H7 (cell line): Measurements from ENCODE around the gene ZNF346. TPM values are rescaled to one million over a fixed set of nuclear protein-coding genes. Genes with fewer than 3 reads are reported as not detected.

Experiments used
- DNase-seq: peaks from one replicate; pipeline ENCODE4 v3.0.0; 2012
- H3K27me3 ChIP-seq: 2 replicates; pipeline ENCODE4 v1.6.0; 2011; ENCODE audit warnings: mild to moderate bottlenecking, low read length; ENCODE audit not compliant: control insufficient read depth, insufficient read depth
- H3K36me3 ChIP-seq: replicated peaks from 2 replicates; pipeline ENCODE4 v1.5.1; 2011; ENCODE audit warnings: low read length; ENCODE audit not compliant: control insufficient read depth, insufficient read depth
- H3K4me3 ChIP-seq: 2 replicates; pipeline ENCODE4 v1.5.1; 2011; ENCODE audit warnings: low read depth, mild to moderate bottlenecking, control low read depth, low read length, moderate library complexity; ENCODE audit not compliant: insufficient read depth
- total RNA-seq: library from RNA; depleted of rRNA; stranded (reverse); fragments of >200 nt; shearing (Covaris generic); gene quantifications from 2 replicates; pipeline ENCODE4 v1.2.3, GENCODE V29; 2014

The ZNF346 gene
- total RNA-seq, 1 experiment from 2014 or later, result 25.0 TPM

DNA sequence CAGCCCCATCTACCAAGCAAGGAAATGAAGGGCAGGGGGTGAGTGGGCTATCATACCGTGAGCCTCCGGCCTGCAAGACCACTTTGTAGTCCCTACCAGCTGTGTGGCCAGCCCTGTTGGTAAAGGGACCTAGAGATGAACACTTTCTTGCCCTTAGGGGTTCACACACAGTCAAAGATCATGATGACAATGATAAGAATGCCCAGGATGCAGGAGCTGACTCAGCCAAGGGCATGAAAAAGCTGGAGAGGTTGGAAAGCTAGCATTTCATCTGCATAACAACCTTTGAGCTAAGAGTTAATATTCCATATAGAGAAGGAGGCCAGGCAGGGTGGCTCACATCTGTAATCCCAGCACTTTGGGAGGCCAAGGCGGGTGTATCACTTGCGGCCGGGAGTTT is 45.0 kb downstream of the ZNF346 start:
- H3K27me3 ChIP-seq, result no peaks in the 10 kb centered on the region
- DNase-seq, result no peak
- H3K4me3 ChIP-seq, result no peak overlapping the region
- peaks cover 3% of the 10 kb centered on the region for H3K36me3 ChIP-seq

DNA sequence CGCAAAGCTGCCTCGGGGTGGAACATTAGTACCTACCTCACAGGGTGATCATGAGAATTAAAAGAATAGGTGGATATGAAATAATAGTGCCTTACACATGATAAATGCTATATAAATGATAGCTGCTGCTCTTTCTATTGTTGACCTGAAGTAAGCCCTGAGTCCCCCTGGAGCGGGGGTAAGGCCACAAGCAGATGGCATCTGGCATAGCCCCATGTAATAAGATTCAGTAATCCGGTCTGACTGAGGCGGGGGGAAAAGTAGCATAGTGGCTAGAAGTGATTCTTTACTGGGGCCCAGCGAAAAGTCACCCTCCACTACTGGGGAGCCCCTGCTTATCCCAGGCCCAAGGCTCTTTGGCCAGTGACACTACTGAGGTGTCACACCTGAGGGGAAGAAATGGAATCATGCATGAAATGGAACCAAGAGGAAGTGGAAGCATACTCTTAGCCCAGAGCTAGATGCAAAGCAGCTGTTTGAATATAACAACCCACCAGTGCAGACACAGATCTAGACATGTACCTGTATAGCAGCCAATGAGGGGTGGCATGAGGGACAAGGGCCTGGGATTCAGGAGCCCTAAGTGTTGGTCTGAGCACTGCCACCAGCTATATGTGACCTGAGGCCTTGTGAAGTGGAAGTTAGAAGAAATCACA is 48.2 kb downstream of the ZNF346 start:
- H3K27me3 ChIP-seq, result no peaks in the 10 kb centered on the region
- H3K4me3 ChIP-seq, result no peak overlapping the region
- H3K36me3 ChIP-seq, result no peaks in the 10 kb centered on the region
- no peak for DNase-seq

DNA sequence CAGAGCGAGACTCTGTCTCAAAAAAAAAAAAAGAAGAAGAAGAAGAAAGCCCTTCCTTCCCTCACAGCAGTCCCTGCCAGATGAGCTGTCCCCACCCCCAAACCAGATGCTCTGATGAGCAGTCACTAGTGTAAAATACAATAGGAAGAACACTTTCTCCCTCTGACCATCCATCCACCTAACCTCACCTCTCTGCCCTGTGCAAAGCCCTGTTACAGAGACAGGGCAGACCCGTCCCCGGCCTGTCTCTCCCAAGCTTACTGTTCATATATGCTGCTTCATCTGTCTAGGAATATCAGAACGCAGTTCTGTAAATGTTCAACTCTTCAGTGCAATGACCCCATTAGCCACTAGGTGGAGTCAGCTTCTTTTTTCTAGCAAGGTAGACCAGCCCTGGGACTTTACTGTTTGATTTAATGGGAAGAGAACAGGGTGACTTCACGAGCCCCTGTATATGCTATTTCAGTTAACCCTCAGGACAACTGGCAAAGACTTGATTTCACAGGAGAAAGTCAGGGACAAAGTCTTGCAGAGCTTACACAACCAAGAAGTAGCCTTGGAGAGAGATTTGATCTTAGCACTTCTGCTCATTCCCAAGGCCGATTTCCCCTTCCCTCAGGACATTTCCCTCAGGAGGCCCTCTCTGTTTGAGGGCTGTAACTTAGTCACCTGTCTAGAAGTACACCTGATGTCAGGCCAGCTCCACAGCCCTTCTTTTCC is 49.3 kb downstream of the ZNF346 start:
- H3K4me3 ChIP-seq, result no peak overlapping the region
- peak; percentile 78 for DNase-seq
- no peaks in the 10 kb centered on the region for H3K27me3 ChIP-seq
- H3K36me3 ChIP-seq, result no peaks in the 10 kb centered on the region

DNA sequence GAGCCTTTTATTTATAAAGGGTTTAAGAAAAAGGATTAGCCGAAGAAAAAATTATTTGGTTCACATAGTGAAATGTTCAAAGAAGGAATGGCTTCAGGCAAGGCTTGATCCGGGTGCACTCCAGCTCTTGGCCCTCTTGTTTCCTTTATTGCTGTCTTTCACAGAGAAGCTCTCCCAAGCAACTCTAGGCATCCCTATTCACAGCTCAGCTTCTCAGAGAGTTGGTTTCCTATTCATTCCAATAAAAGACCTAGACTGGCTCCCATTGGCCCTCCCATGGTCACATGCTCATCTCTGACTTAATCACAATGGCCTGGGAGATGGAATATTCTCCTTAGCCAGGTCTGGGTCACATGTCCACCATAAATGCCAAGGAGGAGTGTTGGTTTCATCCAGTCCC is 54.8 kb downstream of the ZNF346 start:
- H3K27me3 ChIP-seq, result no peaks in the 10 kb centered on the region
- peak; percentile 42 for DNase-seq
- H3K4me3 ChIP-seq, result no peak overlapping the region
- H3K36me3 ChIP-seq, result no peaks in the 10 kb centered on the region

DNA sequence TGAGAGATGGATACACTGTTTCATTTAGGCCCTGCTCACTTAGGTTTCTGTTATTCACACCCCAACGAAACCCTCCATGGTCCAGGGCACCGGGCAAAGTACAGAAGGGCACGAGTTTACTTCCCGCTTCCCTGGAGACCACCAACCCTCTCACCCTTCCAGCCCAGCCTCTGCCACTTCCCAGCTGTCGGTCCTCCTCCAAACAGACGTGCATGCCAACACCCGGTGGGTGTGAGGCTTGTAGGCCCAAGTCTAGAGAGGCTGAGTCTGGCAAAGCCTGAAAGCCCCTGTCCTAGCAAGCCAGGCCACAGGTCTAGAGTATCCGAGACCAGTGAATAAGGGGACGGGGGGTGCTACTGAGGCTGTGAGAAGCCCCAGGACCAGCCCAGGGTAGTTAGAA is 57.1 kb downstream of the ZNF346 start:
- no peaks in the 10 kb centered on the region for H3K36me3 ChIP-seq
- H3K27me3 ChIP-seq, result no peaks in the 10 kb centered on the region
- no peak for DNase-seq
- no peak overlapping the region for H3K4me3 ChIP-seq

DNA sequence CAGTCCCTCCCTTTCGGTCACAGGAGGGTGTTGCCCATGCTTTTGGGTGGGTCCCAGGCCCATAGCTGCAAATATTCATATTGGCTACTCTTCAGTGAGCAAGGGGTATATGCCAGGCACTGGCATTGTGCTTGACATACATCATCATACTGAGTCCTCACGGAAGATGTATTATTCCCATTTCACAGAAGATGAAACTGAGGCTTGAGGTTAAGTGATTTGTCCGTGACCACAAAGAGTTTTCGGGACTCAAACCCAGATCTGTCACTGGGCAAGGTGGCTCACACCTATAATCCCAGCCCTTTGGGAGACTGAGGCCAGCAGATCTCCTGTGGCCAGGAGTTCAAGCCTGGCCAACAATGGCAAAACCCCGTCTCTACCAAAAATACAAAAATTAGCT is 57.8 kb downstream of the ZNF346 start:
- Histone ChIP-seq H3K27me3 (no peaks in the 10 kb centered on the region), H3K4me3 (no peak overlapping the region), H3K36me3 (no peaks in the 10 kb centered on the region)
- DNase-seq, result no peak

DNA sequence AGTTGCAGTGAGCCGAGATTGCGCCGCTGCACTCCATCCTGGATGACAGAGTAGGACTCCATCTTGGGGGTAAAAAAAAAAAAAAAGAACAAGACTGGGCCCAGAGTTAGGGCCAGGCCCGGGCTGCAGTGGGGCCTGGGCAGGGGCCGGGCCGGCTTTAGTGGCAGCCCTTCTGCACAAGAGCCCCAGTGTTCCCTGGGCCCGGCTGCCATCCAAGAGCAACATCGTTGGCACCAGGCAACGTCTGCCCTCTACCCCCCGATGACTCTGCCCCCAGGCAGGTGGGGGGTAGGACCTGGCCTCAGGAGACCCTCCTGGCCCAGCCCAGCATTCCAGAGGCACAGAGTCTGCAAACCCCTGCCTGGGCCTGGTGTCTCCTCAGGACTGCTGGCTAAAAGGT is 59.4 kb downstream of the ZNF346 start:
- H3K27me3 ChIP-seq, result no peaks in the 10 kb centered on the region
- no peak overlapping the region for H3K4me3 ChIP-seq
- peak; percentile 43 for DNase-seq
- H3K36me3 ChIP-seq, result no peaks in the 10 kb centered on the region

DNA sequence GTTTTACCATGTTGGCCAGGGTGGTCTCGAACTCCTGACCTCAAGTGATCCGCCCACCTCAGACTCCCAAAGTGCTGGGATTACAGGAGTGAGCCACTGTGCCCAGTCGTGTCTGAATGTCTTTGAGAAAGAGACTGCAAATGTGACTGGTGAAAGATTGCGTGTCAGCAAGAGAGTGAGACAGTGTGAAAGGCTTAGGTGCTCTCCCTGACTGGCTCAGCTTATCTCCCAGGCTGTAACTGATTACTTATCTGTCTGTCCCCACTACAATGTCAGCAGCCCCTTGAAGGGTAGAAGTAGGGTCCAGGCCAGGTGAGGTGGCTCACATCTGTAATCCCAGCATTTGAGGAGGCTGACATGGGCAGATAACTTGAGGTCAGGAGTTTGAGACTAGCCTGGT is 60.9 kb downstream of the ZNF346 start:
- no peaks in the 10 kb centered on the region; the same call in 1 of the 2 replicates for H3K27me3 ChIP-seq
- H3K36me3 ChIP-seq, result no peaks in the 10 kb centered on the region
- no peak overlapping the region for H3K4me3 ChIP-seq
- no peak for DNase-seq

DNA sequence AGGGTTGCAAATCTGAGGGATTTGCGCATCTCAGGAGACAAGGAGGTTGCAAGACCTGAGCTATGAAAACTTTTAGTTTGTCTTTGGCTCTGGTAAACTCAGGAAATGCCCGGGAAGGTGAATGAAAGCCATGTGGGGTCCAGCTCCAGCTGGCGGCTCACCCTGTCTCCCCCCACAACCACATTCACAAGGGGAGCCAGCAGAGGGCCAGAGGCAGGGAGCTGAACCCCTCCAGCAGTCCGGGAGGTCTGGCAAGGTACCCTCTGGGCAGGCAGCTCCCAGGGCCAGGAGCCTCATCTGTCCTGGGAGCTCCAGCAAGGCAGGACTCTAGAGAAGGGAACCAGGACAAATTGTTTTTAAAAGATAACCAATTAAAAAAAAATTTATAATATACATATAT is 61.7 kb downstream of the ZNF346 start:
- peaks cover under 1% of the 10 kb centered on the region for H3K36me3 ChIP-seq
- no peak for DNase-seq
- H3K27me3 ChIP-seq, result no peaks in the 10 kb centered on the region; the same call in 1 of the 2 replicates
- H3K4me3 ChIP-seq, result no peak overlapping the region

DNA sequence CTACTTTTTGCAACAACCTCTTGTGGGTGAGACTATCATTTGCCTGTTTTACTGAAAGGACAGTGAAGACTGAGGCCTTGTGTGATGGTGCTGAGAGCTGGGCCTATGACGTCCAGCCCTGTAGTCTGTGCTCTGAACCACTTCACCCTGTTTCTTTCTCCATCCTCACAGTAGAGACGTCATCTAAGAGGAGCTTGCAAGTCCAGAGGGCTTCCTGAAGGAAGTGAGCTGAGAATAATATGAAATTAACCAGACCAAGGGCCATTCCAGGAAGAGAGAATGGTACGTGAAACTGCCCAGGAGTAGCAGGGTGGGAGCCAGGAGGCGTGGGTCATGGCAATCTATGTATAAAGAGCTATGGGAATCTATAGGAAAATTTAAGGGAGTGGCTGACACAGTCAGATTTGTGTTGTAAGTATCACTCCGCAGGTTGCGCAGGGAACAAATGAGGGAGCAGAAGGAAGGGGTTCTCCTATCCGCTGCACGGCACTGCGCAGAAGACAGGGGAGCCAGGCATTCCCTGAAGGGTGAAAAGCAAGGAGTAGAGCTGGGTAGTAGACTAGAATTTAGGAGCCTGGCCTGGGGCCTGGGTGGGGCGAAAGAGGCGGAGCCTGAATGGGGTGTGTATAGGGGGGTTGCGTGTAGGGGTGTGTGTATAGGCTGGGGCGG is 63.6 kb downstream of the ZNF346 start:
- no peak for DNase-seq
- no peak overlapping the region for H3K4me3 ChIP-seq

DNA sequence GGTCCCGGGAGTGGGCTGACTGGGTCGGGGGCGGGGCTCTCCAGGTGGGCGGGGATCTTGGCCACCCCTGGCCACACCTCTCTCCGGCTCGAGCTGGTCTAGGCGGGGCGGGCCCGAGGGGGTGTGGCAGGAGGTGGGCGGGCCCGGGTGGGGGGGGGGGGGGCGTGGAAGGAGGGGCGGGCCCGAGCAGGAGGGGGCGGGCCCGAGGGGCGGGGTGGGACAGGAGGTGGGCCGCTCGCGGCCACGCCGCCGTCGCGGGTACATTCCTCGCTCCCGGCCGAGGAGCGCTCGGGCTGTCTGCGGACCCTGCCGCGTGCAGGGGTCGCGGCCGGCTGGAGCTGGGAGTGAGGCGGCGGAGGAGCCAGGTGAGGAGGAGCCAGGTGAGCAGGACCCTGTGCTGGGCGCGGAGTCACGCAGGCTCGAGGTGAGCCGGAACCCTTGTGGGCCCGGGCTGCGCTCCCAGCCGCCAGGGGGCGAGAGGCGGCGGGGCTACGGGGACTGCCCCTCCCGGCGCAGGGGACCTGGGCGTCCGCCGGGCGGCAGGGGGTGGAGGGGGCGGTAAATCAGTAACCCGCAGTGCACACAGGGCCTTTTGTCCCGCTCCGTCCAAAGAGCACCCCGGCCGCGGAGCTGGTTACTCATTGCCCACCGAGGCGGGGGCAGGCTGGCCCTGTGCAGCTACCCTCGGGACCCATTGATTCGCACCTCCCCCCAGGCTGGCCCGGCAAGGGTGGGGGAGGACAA is 64.3 kb downstream of the ZNF346 start, which contains the start of gene FGFR4:
Gene FGFR4, plus strand, starts transcription at position 262 of the 744 bp plus-strand sequence. CDS start 2,688 bp downstream, outside the sequence.
- H3K36me3 ChIP-seq, result peaks cover 15% of the 10 kb centered on the region
- peak within 1 kb of the TSS; percentile 86 for H3K4me3 ChIP-seq
- no peaks in the 10 kb centered on the region; the same call in 1 of the 2 replicates for H3K27me3 ChIP-seq
- DNase-seq, result peak; percentile 100

More for the DNA sequence above, 63.6 kb downstream of the ZNF346 start:
- Histone ChIP-seq H3K27me3 (no peaks in the 10 kb centered on the region; the same call in 1 of the 2 replicates), H3K36me3 (peaks cover 12% of the 10 kb centered on the region)

DNA sequence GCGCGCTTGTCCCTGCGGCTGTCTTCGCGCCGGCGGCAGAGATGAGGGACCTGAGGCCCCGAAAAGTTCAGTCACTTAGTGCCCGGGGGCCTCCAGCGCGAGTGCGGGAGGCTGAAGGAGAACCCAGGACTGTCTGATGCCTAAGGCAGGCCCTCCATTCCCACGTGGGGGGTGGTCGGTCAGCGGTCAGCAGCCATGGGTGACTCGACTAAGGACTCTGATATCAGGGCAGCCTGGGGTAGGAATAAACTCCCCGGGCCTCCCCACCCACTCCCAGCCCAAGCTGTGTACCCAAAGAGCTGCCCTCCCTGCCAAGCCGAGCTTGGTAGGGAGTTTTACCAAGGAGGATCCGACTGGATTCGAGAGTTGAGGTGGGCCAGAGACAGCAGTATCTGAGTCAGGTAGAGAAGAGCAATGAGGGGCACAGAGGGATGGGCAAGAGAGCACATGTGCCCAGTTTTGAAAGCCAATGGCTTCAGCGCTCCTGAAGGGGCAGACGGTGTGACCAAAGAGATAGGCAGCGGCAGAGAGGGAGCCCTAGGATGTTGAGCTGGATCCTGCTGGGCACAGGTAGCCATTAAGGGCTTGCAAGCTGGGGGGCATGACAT is 65.0 kb downstream of the ZNF346 start:
- H3K36me3 ChIP-seq, result peaks cover 15% of the 10 kb centered on the region
- H3K27me3 ChIP-seq, result no peaks in the 10 kb centered on the region; the same call in 1 of the 2 replicates
- peak overlapping the region; percentile 86 for H3K4me3 ChIP-seq
- DNase-seq, result no peak

DNA sequence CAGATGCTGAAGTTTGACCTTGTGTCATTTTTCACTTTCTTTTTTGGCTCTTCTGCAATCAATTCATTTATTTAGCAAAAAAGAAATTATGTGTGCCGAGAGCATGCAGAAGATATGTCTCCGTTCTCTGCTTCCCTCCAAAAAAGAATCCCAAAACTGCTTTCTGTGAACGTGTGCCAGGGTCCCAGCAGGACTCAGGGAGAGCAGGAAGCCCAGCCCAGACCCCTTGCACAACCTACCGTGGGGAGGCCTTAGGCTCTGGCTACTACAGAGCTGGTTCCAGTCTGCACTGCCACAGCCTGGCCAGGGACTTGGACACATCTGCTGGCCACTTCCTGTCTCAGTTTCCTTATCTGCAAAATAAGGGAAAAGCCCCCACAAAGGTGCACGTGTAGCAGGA is 66.6 kb downstream of the ZNF346 start:
- no peak for DNase-seq
- Histone ChIP-seq H3K36me3 (peaks cover 20% of the 10 kb centered on the region), H3K27me3 (no peaks in the 10 kb centered on the region; the same call in 1 of the 2 replicates), H3K4me3 (no peak overlapping the region)
